H1 (cell line): Measurements from ENCODE around the gene FBLN2.

Experiments
- BCL11A ChIP-seq, 2 experiments: IDR thresholded peaks; one replicate each; pipeline ENCODE4 v1.6.1; 2011; ENCODE audit warnings: low read depth in 2 of 2, low read length in 2 of 2, mild to moderate bottlenecking in 2 of 2
- EZH2 ChIP-seq: fragments of 200-600 bp; sonication (generic); IDR thresholded peaks from 2 replicates; pipeline ENCODE4 v1.7.1; 2012; ENCODE audit warnings: low read depth, mild to moderate bottlenecking, moderate library complexity, low read length, inconsistent platforms; ENCODE audit not compliant: severe bottlenecking
- HDAC2 ChIP-seq, 2 experiments: fragments of 300-600 bp in 1 of 2; sonication (generic) in 1 of 2; IDR thresholded peaks; 2 replicates each; pipeline ENCODE4 v1.6.1; 2011 to 2012; ENCODE audit warnings: low read depth in 2 of 2, low read length in 2 of 2, mild to moderate bottlenecking in 2 of 2, moderate library complexity in 2 of 2, borderline replicate concordance in 1 of 2, inconsistent platforms in 1 of 2
- JUN ChIP-seq: IDR thresholded peaks from 2 replicates; pipeline ENCODE4 v1.6.1; 2011; ENCODE audit warnings: low read depth, mild to moderate bottlenecking, improper control_type of control experiment, low read length
- MAFK ChIP-seq: IDR thresholded peaks from 2 replicates; pipeline ENCODE4 v1.6.1; 2012; ENCODE audit warnings: low read depth, mild to moderate bottlenecking, improper control_type of control experiment, low read length
- POLR2A ChIP-seq, 2 experiments: IDR thresholded peaks; 1 replicate in 1 of 2; 2 replicates in 1 of 2; pipeline ENCODE4 v1.6.1; 2011; ENCODE audit warnings: low read depth in 2 of 2, low read length in 2 of 2, mild to moderate bottlenecking in 2 of 2; ENCODE audit errors: control extremely low read depth in 1 of 2
- TF ChIP-seq, protein P1 (sequence below), 3 experiments: IDR thresholded peaks; 1 replicate in 2 of 3; 2 replicates in 1 of 3; pipeline versions ENCODE4 v1.5.1 to v1.6.1; 2011; ENCODE audit warnings: low read length in 3 of 3, mild to moderate bottlenecking in 3 of 3, inconsistent platforms in 2 of 3, low read depth in 1 of 3, moderate library complexity in 1 of 3; ENCODE audit not compliant: insufficient read depth in 1 of 3; ENCODE audit errors: control extremely low read depth in 1 of 3
- TF ChIP-seq, protein P2 (sequence below): IDR thresholded peaks from 2 replicates; pipeline ENCODE4 v1.6.1; 2011; ENCODE audit warnings: low read depth, mild to moderate bottlenecking, low read length; ENCODE audit not compliant: insufficient read depth

DNA sequence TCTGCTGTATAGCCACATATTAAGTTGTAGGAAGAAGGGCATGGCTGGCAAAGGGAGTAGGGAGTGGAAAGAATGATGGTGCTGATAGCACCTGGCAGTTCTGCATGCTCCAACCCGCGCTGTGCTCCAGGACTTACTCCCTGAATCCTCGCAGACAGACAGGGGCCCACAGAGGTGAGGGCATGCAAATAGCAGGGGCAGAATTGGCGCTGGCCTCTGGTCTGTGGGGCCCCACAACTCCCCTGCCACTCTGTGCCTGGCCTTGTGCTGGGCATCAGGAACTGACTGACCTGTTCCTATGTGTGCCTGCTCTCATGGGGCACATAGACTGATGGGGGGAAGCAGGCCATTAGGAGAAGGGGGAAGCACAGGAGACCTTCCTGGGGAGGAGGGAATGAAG, 47.9 kb upstream of the FBLN2 start:
- TF ChIP-seq MAFK: no peak
- TF ChIP-seq, protein P1, sequence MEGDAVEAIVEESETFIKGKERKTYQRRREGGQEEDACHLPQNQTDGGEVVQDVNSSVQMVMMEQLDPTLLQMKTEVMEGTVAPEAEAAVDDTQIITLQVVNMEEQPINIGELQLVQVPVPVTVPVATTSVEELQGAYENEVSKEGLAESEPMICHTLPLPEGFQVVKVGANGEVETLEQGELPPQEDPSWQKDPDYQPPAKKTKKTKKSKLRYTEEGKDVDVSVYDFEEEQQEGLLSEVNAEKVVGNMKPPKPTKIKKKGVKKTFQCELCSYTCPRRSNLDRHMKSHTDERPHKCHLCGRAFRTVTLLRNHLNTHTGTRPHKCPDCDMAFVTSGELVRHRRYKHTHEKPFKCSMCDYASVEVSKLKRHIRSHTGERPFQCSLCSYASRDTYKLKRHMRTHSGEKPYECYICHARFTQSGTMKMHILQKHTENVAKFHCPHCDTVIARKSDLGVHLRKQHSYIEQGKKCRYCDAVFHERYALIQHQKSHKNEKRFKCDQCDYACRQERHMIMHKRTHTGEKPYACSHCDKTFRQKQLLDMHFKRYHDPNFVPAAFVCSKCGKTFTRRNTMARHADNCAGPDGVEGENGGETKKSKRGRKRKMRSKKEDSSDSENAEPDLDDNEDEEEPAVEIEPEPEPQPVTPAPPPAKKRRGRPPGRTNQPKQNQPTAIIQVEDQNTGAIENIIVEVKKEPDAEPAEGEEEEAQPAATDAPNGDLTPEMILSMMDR (IDR thresholded peaks at IDR 0.05; ENCODE audit: control extremely low read depth in 1 of 3, insufficient read depth in 1 of 3, low read depth in 1 of 3, low read length in 3 of 3): no peak
- no peak for TF ChIP-seq HDAC2 (IDR thresholded peaks at IDR 0.05; ENCODE audit: borderline replicate concordance in 1 of 2, low read depth in 2 of 2, low read length in 2 of 2)
- no peak for TF ChIP-seq BCL11A (IDR thresholded peaks at IDR 0.05; ENCODE audit: low read depth in 2 of 2, low read length in 2 of 2)
- TF ChIP-seq, protein P2, sequence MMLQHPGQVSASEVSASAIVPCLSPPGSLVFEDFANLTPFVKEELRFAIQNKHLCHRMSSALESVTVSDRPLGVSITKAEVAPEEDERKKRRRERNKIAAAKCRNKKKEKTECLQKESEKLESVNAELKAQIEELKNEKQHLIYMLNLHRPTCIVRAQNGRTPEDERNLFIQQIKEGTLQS: no peak
- no peak for TF ChIP-seq EZH2
- TF ChIP-seq POLR2A (IDR thresholded peaks at IDR 0.05; ENCODE audit: control extremely low read depth in 1 of 2, low read depth in 2 of 2, low read length in 2 of 2): no peak
- TF ChIP-seq JUN: no peak
